Duodenal mucosa (tissue), 2 donors: ENCODE results near the gene PPM1H.
"Not testable (repeated sequence)": the region's sequence is repeated elsewhere in the genome, so short reads cannot be mapped to it uniquely, and the experiment has no call there.

Source experiments
- H3K27ac ChIP-seq: one replicate; pipeline ENCODE4 v1.7.0; 2013; ENCODE audit warnings: low read depth, low read length
- H3K27me3 ChIP-seq, 2 donors: one replicate each; pipeline ENCODE4 v1.7.0; 2013; ENCODE audit warnings: low read length in 2 of 2, control low read depth in 1 of 2; ENCODE audit not compliant: insufficient read depth in 2 of 2, control insufficient read depth in 1 of 2
- H3K36me3 ChIP-seq, 2 donors: one replicate each; pipeline ENCODE4 v1.7.0; 2013; ENCODE audit warnings: low read length in 2 of 2, control low read depth in 1 of 2; ENCODE audit not compliant: insufficient read depth in 2 of 2, control insufficient read depth in 1 of 2
- H3K4me1 ChIP-seq, 2 donors: one replicate each; pipeline ENCODE4 v1.7.0; 2013; ENCODE audit warnings: low read length in 2 of 2, control low read depth in 1 of 2; ENCODE audit not compliant: insufficient read depth in 2 of 2, control insufficient read depth in 1 of 2
- H3K4me3 ChIP-seq, 2 donors: one replicate each; pipeline ENCODE4 v1.7.0; 2013; ENCODE audit warnings: low read length in 2 of 2, low read depth in 1 of 2
- H3K9ac ChIP-seq, 2 donors: one replicate each; pipeline ENCODE4 v1.7.0; 2013; ENCODE audit warnings: low read length in 2 of 2, low read depth in 1 of 2
- H3K9me3 ChIP-seq, 2 donors: one replicate each; pipeline ENCODE4 v1.7.0; 2013; ENCODE audit warnings: low read length in 2 of 2, control low read depth in 1 of 2; ENCODE audit not compliant: control insufficient read depth in 1 of 2

The PPM1H gene

GRCh38 chr12:62966446-62966989, 31.6 kb upstream of the PPM1H start:
- H3K4me3 ChIP-seq, H3K4me1 ChIP-seq, H3K27ac ChIP-seq, H3K36me3 ChIP-seq, H3K9me3 ChIP-seq, H3K9ac ChIP-seq, H3K27me3 ChIP-seq: not testable (repeated sequence)

- H3K9me3 ChIP-seq, H3K4me1 ChIP-seq, H3K4me3 ChIP-seq, H3K36me3 ChIP-seq, H3K9ac ChIP-seq, H3K27me3 ChIP-seq, H3K27ac ChIP-seq: not testable (repeated sequence)
Measured at GRCh38 chr12:62965700-62966099, 30.8 kb upstream of the PPM1H start.

- not testable (repeated sequence) for H3K27me3 ChIP-seq, H3K9ac ChIP-seq, H3K4me3 ChIP-seq, H3K4me1 ChIP-seq, H3K27ac ChIP-seq, H3K9me3 ChIP-seq, H3K36me3 ChIP-seq
Measured at GRCh38 chr12:62965242-62965641, 30.3 kb upstream of the PPM1H start.

GRCh38 chr12:62963486-62964041, 28.6 kb upstream of the PPM1H start:
- Histone ChIP-seq H3K27ac (no peak overlapping the region), H3K4me1 (peaks cover 0 to 7% of the 10 kb centered on the region in 2 donors), H3K36me3 (no peaks in the 10 kb centered on the region), H3K9me3 (no peaks in the 10 kb centered on the region), H3K4me3 (no peak overlapping the region), H3K27me3 (no peaks in the 10 kb centered on the region), H3K9ac (no peak overlapping the region)

- Histone ChIP-seq H3K4me3 (no peak overlapping the region), H3K9ac (no peak overlapping the region)
Measured at GRCh38 chr12:62960324-62960723, 25.4 kb upstream of the PPM1H start.

GRCh38 chr12:62959745-62960144, 24.8 kb upstream of the PPM1H start:
- no peak overlapping the region for H3K4me3 ChIP-seq
- no peaks in the 10 kb centered on the region for H3K27me3 ChIP-seq
- H3K9me3 ChIP-seq, result no peaks in the 10 kb centered on the region
- H3K4me1 ChIP-seq, result no peaks in the 10 kb centered on the region
- H3K9ac ChIP-seq, result no peak overlapping the region
- no peaks in the 10 kb centered on the region for H3K36me3 ChIP-seq
- no peak overlapping the region for H3K27ac ChIP-seq

More at GRCh38 chr12:62960324-62960723, 25.4 kb upstream of the PPM1H start:
- no peak overlapping the region for H3K27ac ChIP-seq
- no peaks in the 10 kb centered on the region for H3K4me1 ChIP-seq
- H3K27me3 ChIP-seq, result no peaks in the 10 kb centered on the region
- H3K36me3 ChIP-seq, result no peaks in the 10 kb centered on the region
- H3K9me3 ChIP-seq, result no peaks in the 10 kb centered on the region

GRCh38 chr12:62957233-62957953, 22.4 kb upstream of the PPM1H start:
- no peak overlapping the region for H3K27ac ChIP-seq

GRCh38 chr12:62955678-62956077, 20.7 kb upstream of the PPM1H start:
- Histone ChIP-seq H3K36me3 (no peaks in the 10 kb centered on the region), H3K4me1 (no peaks in the 10 kb centered on the region), H3K27ac (no peak overlapping the region), H3K9me3 (no peaks in the 10 kb centered on the region), H3K27me3 (no peaks in the 10 kb centered on the region), H3K4me3 (no peak overlapping the region), H3K9ac (no peak overlapping the region)

More at GRCh38 chr12:62957233-62957953, 22.4 kb upstream of the PPM1H start:
- Histone ChIP-seq H3K4me3 (no peak overlapping the region), H3K27me3 (no peaks in the 10 kb centered on the region), H3K9ac (no peak overlapping the region), H3K9me3 (no peaks in the 10 kb centered on the region), H3K4me1 (no peaks in the 10 kb centered on the region), H3K36me3 (no peaks in the 10 kb centered on the region)

- Histone ChIP-seq H3K27me3 (no peaks in the 10 kb centered on the region), H3K9ac (no peak overlapping the region), H3K4me1 (no peaks in the 10 kb centered on the region), H3K27ac (no peak overlapping the region), H3K4me3 (no peak overlapping the region), H3K36me3 (no peaks in the 10 kb centered on the region), H3K9me3 (no peaks in the 10 kb centered on the region)
Measured at GRCh38 chr12:62950317-62950716, 15.4 kb upstream of the PPM1H start.

- no peaks in the 10 kb centered on the region for H3K9me3 ChIP-seq
- H3K36me3 ChIP-seq, result no peaks in the 10 kb centered on the region
- H3K27me3 ChIP-seq, result no peaks in the 10 kb centered on the region
- H3K27ac ChIP-seq, result no peak overlapping the region
- no peak overlapping the region for H3K9ac ChIP-seq
- no peaks in the 10 kb centered on the region for H3K4me1 ChIP-seq
- H3K4me3 ChIP-seq, result no peak overlapping the region
Measured at GRCh38 chr12:62948123-62948522, 13.2 kb upstream of the PPM1H start.
